BE2C (cell line): ENCODE measurements around the gene BNIP3.
"Not testable (repeated sequence)": the region's sequence is repeated elsewhere in the genome, so short reads cannot be mapped to it uniquely, and the experiment has no call there.

ENCODE experiments used
- DNase-seq: peaks from one replicate; pipeline ENCODE4 v3.0.0-alpha.2; 2020
- H3K27me3 ChIP-seq: fragments of 250-450 bp; sonication (Bioruptor Pico); 2 replicates; pipeline ENCODE4 v1.5.1; 2020; ENCODE audit warnings: mild to moderate bottlenecking
- H3K36me3 ChIP-seq: fragments of 250-450 bp; sonication (Bioruptor Pico); 2 replicates; pipeline ENCODE4 v1.5.1; 2020; ENCODE audit warnings: mild to moderate bottlenecking
- H3K4me1 ChIP-seq: fragments of 250-450 bp; sonication (Bioruptor Pico); 2 replicates; pipeline ENCODE4 v1.5.1; 2020
- H3K4me3 ChIP-seq: 2 replicates; pipeline ENCODE4 v1.5.1; 2011; ENCODE audit warnings: low read depth, low read length
- H3K9me3 ChIP-seq: fragments of 250-450 bp; sonication (Bioruptor Pico); 2 replicates; pipeline ENCODE4 v1.5.1; 2020
- CTCF ChIP-seq: IDR thresholded peaks from 2 replicates; pipeline ENCODE4 v1.5.1; 2012; ENCODE audit warnings: mild to moderate bottlenecking, low read depth, low read length

Gene BNIP3

DNA sequence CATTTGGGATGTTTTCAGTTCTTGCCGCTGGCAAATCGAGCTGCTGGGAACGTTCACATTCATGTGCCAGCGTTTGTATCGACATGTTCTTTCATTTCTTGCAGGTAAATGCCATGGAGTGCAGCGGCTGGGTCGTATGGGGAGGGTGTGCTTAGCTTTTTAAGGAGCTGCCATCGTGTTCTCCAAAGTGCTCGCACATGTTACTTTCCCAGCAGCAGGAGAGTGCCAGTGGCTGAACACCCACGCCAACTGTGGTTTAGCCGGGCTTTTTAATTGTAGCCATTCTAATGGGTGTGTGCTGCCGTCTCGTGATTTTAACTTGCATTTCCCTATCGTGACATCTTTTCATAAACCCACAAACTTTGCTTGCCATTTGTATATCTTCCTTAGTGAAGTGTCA, 11.6 kb upstream of the BNIP3 start:
- Histone ChIP-seq H3K4me1 (no peaks in the 10 kb centered on the region), H3K9me3 (no peaks in the 10 kb centered on the region), H3K4me3 (no peak overlapping the region), H3K27me3 (no peaks in the 10 kb centered on the region), H3K36me3 (no peaks in the 10 kb centered on the region)
- DNase-seq, result no peak
- no peak for TF ChIP-seq CTCF

GRCh38 chr10:131991726-131992125, 10.0 kb upstream of the BNIP3 start:
- no peak for TF ChIP-seq CTCF
- no peak for DNase-seq
- Histone ChIP-seq H3K4me3 (no peak overlapping the region), H3K4me1 (no peaks in the 10 kb centered on the region), H3K9me3 (no peaks in the 10 kb centered on the region), H3K36me3 (no peaks in the 10 kb centered on the region), H3K27me3 (no peaks in the 10 kb centered on the region)

- not testable (repeated sequence) for H3K4me3 ChIP-seq, H3K4me1 ChIP-seq, H3K36me3 ChIP-seq, H3K9me3 ChIP-seq, DNase-seq, H3K27me3 ChIP-seq
Measured at GRCh38 chr10:131987786-131988185, 6.1 kb upstream of the BNIP3 start.

DNA sequence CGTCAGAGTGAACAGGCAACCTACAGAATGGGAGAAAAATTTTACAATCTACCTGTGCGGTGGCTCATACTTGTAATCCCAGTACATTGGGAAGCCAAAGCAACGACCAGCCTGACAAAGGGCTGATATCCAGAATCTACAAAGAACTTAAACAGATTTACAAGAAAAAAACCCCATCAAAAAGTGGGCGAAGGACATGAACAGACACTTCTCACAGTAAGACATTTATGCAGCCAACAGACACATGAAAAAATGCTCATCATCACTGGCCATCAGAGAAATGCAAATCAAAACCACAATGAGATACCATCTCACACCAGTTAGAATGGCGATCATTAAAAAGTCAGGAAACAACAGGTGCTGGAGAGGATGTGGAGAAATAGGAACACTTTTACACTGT, 5.6 kb upstream of the BNIP3 start:
- not testable (repeated sequence) for DNase-seq, H3K4me1 ChIP-seq, H3K4me3 ChIP-seq, H3K36me3 ChIP-seq, H3K9me3 ChIP-seq, H3K27me3 ChIP-seq

DNA sequence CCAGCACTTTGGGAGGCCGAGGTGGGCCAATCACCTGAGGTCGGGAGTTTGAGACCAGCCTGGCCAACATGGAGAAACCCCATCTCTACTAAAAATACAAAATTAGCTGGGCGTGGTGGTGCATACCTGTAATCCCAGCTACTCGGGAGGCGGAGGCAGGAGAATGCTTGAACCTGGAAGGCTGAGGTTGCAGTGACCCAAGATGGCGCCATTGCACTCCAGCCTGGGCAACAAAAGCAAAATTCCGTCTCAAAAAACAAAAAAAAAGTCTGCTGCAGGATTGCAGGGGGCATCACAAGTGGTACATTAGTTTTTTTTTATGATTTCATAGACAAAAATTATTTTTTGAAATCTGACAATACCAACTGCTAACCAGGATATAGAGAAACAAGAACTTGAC, 5.1 kb upstream of the BNIP3 start:
- H3K36me3 ChIP-seq, DNase-seq, H3K4me3 ChIP-seq, H3K4me1 ChIP-seq, H3K27me3 ChIP-seq, H3K9me3 ChIP-seq: not testable (repeated sequence)

DNA sequence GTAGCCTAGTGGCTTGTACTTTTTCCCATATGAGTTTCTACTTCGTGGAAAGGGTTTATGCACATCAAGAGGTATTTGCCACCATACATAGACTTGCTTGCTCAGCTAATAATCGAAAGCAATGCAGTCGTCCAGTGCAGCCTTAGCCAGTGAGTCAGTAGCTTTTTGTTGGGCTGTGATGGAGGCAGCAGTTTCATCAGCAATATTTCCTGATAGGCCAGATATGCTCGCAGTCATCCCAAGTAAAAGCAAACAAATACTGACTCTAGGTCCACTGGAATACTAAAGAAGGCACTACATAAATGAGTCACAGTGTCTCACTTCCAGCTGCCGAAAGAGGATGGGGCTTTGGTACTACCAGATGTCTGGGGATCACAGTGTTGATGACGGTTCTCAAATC, 2.1 kb upstream of the BNIP3 start:
- H3K27me3 ChIP-seq, result no peaks in the 10 kb centered on the region
- H3K9me3 ChIP-seq, result no peaks in the 10 kb centered on the region
- no peak overlapping the region for H3K4me3 ChIP-seq
- TF ChIP-seq CTCF, result no peak
- H3K4me1 ChIP-seq, result no peaks in the 10 kb centered on the region
- DNase-seq, result no peak
- H3K36me3 ChIP-seq, result peaks cover 6% of the 10 kb centered on the region

DNA sequence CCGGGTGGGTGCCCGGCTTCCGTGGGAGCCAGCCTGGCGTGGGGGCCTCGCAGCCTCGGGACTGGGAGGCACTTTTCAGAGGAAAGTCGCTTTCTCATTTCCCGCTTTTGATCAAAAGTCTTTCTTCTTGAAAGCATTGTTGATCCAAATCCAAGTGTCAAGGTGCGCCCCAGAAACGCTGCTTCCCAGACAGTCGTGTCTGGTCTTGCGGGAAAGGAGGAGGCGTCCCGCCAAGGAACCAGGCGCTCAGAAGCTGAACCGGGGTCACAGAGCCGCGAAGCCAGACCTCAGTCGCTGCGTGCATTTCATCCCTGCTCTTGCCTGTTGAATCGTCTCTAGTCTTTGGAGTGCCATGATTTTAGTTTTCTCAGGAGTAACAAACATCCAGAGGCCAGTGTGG, 1.1 kb upstream of the BNIP3 start:
- TF ChIP-seq CTCF, result no peak
- Histone ChIP-seq H3K4me3 (no peak overlapping the region), H3K4me1 (no peaks in the 10 kb centered on the region), H3K36me3 (peaks cover 6% of the 10 kb centered on the region), H3K9me3 (no peaks in the 10 kb centered on the region), H3K27me3 (no peaks in the 10 kb centered on the region)
- DNase-seq, result no peak

- H3K4me1 ChIP-seq, result no peaks in the 10 kb centered on the region
- no peaks in the 10 kb centered on the region for H3K9me3 ChIP-seq
- no peak for DNase-seq
- H3K4me3 ChIP-seq, result peak overlapping the region; percentile 49
- TF ChIP-seq CTCF, result no peak
- H3K27me3 ChIP-seq, result no peaks in the 10 kb centered on the region
- peaks cover 10% of the 10 kb centered on the region for H3K36me3 ChIP-seq
Measured at GRCh38 chr10:131982185-131982756, 548 bp upstream of the BNIP3 start.
